Measurements from ENCODE around the gene MRPS27. TPM values are rescaled to one million over a fixed set of nuclear protein-coding genes. Genes with fewer than 3 reads are reported as not detected.

MRPS27 gene
- total RNA-seq, 1 donor from 2014 or later, result 26.0 TPM

DNA sequence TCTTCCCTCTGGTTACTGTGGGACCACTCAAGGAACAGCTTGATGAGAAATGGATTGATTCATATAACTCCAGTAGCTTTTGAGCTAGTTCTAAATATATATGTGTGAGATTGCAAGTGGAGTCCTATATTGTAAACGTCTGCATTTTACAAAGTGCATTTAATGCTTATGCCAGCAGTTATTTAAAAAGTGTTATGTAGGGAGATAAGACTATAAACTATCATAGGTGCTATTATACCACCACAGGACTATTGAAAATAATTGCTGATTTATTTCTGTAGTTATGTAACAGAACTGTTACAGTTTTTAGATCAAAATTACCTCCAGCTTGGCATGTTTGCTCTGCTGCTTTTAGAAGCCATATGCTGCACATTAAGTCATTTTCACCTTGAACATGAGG lies 36.3 kb upstream of the MRPS27 start:
- peaks cover 9% of the 10 kb centered on the region for H3K4me1 Mint-ChIP-seq (ENCODE audit: low read depth)
- H3K9me3 Mint-ChIP-seq (ENCODE audit: low read depth), result no peaks in the 10 kb centered on the region
- H3K27me3 Mint-ChIP-seq (ENCODE audit: low read depth), result no peaks in the 10 kb centered on the region
- no peak overlapping the region for H3K27ac Mint-ChIP-seq (ENCODE audit: unreplicated experiment)
- TF ChIP-seq, protein P1, sequence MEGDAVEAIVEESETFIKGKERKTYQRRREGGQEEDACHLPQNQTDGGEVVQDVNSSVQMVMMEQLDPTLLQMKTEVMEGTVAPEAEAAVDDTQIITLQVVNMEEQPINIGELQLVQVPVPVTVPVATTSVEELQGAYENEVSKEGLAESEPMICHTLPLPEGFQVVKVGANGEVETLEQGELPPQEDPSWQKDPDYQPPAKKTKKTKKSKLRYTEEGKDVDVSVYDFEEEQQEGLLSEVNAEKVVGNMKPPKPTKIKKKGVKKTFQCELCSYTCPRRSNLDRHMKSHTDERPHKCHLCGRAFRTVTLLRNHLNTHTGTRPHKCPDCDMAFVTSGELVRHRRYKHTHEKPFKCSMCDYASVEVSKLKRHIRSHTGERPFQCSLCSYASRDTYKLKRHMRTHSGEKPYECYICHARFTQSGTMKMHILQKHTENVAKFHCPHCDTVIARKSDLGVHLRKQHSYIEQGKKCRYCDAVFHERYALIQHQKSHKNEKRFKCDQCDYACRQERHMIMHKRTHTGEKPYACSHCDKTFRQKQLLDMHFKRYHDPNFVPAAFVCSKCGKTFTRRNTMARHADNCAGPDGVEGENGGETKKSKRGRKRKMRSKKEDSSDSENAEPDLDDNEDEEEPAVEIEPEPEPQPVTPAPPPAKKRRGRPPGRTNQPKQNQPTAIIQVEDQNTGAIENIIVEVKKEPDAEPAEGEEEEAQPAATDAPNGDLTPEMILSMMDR (IDR thresholded peaks at IDR 0.05), result no peak
- H3K4me3 Mint-ChIP-seq (ENCODE audit: unreplicated experiment), result no peak overlapping the region
- DNase-seq (ENCODE audit: low spot score), result no peak
- peaks cover 15% of the 10 kb centered on the region for H3K36me3 Mint-ChIP-seq (ENCODE audit: low read depth)

DNA sequence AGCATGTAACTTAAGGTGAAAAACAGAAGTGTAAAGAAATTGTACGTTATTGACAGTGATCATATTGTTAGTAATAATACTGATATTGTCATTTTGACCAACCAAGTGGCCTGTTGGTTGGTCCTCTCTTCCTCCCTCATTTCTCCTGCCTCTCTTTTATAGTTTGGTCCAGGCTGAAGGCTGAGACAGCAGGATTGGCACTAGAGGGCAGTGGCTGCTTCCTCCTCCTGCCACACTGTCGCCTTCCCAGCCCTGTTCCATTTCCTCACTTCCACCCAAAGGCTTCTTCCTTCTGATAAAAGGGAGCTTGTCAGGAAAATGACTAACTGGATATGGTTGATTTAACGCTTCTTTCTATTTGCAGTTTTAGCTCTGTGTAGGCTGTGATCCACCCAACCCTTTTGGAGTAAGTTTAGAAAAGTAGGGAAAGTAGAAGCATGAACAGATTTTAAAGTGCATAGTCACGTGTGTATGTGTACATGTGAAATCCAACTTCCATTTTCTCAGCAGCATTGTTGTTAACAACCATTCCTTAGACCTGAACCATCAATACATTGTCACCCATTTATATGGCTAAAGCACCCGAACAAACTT lies 35.8 kb upstream of the MRPS27 start:
- no peak for DNase-seq (ENCODE audit: low spot score)
- Mint-ChIP-seq H3K27ac (ENCODE audit: unreplicated experiment) (no peak overlapping the region), H3K27me3 (ENCODE audit: low read depth) (no peaks in the 10 kb centered on the region), H3K4me3 (ENCODE audit: unreplicated experiment) (no peak overlapping the region), H3K4me1 (ENCODE audit: low read depth) (peaks cover 9% of the 10 kb centered on the region), H3K36me3 (ENCODE audit: low read depth) (peaks cover 13% of the 10 kb centered on the region), H3K9me3 (ENCODE audit: low read depth) (no peaks in the 10 kb centered on the region)
- TF ChIP-seq, protein P1 (IDR thresholded peaks at IDR 0.05), result peak; percentile 80

GRCh38 chr5:72353046-72353445 lies 33.0 kb upstream of the MRPS27 start:
- DNase-seq (ENCODE audit: low spot score), result no peak
- Mint-ChIP-seq H3K36me3 (ENCODE audit: low read depth) (peaks cover 3% of the 10 kb centered on the region), H3K27ac (ENCODE audit: unreplicated experiment) (peak overlapping the region; percentile 68), H3K27me3 (ENCODE audit: low read depth) (no peaks in the 10 kb centered on the region), H3K4me1 (ENCODE audit: low read depth) (peaks cover 18% of the 10 kb centered on the region), H3K9me3 (ENCODE audit: low read depth) (no peaks in the 10 kb centered on the region), H3K4me3 (ENCODE audit: unreplicated experiment) (no peak overlapping the region)
- TF ChIP-seq, protein P1 (IDR thresholded peaks at IDR 0.05), result no peak

DNA sequence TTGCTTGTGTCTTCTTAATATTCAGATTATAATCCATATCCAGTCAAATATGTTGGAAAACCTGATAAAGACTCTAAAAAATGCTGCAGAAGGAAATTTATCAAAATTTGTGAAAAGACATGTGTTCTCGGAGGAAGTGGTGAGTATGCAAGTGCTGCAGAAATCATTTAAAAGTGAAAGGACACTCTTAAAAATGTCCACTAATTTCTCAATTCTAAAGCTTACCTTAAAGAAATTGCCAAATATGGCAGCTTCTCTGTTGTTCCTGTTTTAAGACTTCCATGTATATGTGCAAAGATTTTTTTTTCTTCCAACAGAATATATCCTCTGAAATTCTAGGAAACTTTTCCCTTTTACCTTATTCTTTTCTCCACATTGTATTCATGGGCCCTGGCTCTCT lies 32.6 kb upstream of the MRPS27 start:
- Mint-ChIP-seq H3K9me3 (ENCODE audit: low read depth) (no peaks in the 10 kb centered on the region), H3K27ac (ENCODE audit: unreplicated experiment) (peak overlapping the region; percentile 19), H3K4me1 (ENCODE audit: low read depth) (peaks cover 22% of the 10 kb centered on the region), H3K36me3 (ENCODE audit: low read depth) (peaks cover 3% of the 10 kb centered on the region), H3K27me3 (ENCODE audit: low read depth) (no peaks in the 10 kb centered on the region), H3K4me3 (ENCODE audit: unreplicated experiment) (no peak overlapping the region)
- TF ChIP-seq, protein P1 (IDR thresholded peaks at IDR 0.05), result no peak
- DNase-seq (ENCODE audit: low spot score), result no peak

- no peak for DNase-seq (ENCODE audit: low spot score)
- TF ChIP-seq, protein P1 (IDR thresholded peaks at IDR 0.05), result no peak
- Mint-ChIP-seq H3K27ac (ENCODE audit: unreplicated experiment) (no peak overlapping the region), H3K9me3 (ENCODE audit: low read depth) (no peaks in the 10 kb centered on the region), H3K4me3 (ENCODE audit: unreplicated experiment) (no peak overlapping the region), H3K4me1 (ENCODE audit: low read depth) (peaks cover 30% of the 10 kb centered on the region), H3K27me3 (ENCODE audit: low read depth) (no peaks in the 10 kb centered on the region), H3K36me3 (ENCODE audit: low read depth) (peaks cover 3% of the 10 kb centered on the region)
Measured at GRCh38 chr5:72351376-72351775, 31.3 kb upstream of the MRPS27 start.

Measured in chondrocyte (in vitro differentiated cells).